Measurements from ENCODE around the gene ARFGEF3.
"Not testable (repeated sequence)": the region's sequence is repeated elsewhere in the genome, so short reads cannot be mapped to it uniquely, and the experiment has no call there.

ARFGEF3 gene

DNA sequence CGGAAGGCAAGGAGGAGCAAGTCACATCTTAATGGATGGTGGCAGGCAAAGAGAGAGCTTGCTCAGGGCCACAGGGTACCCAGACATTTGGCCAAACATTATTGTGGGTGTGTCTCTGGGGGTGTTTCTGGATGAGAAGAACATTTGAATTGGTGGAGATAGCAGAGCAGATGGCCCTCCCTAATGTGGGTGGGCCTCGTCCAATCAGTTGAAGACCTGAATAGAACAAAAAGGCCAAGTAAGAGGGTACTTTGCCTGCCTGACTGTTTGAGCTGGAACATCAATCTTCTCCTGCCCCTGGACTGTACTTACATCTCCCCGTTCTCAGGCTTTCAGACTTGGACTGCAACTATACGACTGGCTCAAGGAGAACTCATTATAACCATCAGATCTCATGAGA, 160.2 kb downstream of the ARFGEF3 start:
- DNase-seq: no peak

DNA sequence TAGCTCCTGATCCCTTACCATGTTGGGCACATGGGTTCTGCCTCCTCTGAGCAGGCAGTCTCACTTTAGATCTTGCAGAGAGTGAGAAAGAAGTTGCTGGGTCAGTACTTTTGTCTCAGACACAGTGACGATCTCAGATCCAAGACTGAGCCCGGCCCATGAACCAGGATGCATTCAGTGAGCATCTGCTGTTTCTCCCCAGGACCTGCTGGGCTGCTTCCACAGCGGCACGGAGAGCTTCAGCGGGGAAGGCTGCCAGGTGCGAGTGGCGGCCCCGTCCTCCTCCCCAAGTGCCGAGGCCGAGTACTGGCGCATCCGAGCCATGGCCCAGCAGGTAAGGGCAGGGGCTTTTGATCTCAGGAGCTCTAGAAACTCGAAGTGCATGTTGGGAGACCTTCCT, 162.1 kb downstream of the ARFGEF3 start:
- DNase-seq: no peak

DNA sequence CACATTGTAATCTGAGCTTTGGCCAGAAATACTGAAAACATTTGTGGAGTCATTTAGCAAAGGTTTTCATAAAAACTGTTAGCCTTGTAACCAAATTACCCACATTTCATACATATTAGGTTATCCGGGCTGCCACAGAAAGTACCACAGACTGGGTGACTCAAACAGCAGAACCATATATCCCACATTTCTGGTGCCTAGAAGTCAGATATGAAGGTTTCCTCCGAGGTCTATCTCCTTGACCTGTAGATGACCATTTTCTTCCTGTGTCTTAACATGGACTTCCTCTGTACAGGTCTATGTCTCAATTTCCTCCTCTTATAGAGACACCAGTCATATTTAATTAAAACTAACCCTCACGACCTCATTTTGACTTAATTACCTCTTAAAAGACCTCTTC, 166.5 kb downstream of the ARFGEF3 start:
- DNase-seq: peak; percentile 17

DNA sequence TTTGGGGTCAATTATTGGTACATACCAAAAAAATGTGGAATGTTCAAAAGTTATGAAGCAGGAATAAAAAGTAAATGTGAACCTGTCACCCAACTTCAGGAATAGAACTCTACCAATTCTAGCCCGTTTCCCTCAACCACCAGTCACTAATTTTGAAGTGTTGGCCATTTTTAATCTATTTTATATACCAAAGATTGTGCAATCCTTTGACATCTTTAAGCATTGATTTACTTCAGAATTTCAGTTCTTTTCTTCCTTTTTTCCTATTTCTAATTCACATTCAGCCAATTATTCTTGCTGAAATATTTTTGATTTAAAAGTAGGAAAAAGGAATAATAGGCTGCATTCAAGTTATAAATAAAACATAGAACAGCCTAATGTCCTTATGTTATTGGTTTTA, 169.0 kb downstream of the ARFGEF3 start:
- DNase-seq: no peak

DNA sequence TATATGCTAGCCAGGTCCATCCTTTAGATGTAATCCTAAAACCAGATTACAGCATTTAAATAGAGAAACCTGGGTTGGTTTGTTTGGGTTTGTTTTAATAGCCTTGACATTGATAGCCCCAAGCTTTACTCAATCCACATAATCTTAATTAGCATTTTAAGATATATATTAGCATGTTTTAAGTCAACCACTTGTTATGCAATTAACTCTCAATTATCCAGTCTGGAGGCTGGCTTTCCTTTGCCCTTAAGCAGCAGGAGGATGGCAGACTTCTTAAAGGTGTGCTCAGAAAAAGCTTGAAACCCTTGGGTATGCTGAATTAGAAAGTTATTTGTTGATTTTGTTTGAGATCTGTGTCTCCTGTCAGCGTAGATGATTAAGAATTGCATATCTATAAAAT, 169.7 kb downstream of the ARFGEF3 start:
- no peak for DNase-seq

DNA sequence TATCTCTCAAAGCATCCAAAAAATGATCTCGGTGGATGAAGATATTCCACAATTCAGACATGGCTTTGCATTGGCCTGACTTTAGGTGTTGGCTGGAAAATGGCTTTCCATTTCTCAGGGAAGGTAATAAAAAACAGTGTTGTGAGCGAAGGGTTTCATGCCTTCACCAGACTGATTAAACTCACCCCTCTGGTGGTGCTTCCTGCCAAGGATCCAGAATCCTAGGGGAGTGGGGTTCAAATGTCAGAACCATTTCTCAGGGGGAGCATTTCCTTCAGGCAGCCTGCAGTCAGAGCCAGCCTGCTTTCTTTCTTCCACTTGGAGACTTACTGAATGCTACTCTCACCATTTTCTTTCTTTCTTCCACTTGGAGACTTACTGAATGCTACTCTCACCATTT, 170.2 kb downstream of the ARFGEF3 start:
- DNase-seq: no peak

DNA sequence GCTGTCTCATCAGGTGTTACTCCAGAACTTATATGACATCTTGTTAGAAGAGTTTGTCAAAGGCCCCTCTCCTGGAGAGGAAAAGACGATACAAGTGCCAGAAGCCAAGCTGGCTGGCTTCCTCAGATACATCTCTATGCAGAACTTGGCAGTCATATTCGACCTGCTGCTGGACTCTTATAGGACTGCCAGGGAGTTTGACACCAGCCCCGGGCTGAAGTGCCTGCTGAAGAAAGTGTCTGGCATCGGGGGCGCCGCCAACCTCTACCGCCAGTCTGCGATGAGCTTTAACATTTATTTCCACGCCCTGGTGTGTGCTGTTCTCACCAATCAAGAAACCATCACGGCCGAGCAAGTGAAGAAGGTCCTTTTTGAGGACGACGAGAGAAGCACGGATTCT, 172.3 kb downstream of the ARFGEF3 start:
- DNase-seq: no peak

DNA sequence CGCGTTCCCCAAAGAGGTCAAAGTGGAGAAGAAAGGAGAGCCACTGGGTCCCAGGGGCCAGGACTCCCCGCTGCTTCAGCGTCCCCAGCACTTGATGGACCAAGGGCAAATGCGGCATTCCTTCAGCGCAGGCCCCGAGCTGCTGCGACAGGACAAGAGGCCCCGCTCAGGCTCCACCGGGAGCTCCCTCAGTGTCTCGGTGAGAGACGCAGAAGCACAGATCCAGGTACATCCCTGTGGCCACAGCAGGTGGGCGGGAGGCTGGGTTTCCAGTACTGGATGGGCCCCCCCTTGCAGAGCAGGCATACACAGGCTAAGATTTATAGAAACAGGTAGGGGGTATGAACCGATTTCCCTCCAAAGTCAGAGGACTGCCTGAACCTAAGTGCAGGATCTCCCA, 173.2 kb downstream of the ARFGEF3 start:
- no peak for DNase-seq

DNA sequence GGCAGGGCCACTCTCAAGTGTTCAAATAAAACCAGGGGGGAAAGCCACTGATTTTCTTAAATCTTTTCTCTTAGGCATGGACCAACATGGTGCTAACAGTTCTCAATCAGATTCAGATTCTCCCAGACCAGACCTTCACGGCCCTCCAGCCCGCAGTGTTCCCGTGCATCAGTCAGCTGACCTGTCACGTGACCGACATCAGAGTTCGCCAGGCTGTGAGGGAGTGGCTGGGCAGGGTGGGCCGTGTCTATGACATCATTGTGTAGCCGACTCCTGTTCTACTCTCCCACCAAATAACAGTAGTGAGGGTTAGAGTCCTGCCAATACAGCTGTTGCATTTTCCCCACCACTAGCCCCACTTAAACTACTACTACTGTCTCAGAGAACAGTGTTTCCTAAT, 174.5 kb downstream of the ARFGEF3 start:
- DNase-seq: no peak

DNA sequence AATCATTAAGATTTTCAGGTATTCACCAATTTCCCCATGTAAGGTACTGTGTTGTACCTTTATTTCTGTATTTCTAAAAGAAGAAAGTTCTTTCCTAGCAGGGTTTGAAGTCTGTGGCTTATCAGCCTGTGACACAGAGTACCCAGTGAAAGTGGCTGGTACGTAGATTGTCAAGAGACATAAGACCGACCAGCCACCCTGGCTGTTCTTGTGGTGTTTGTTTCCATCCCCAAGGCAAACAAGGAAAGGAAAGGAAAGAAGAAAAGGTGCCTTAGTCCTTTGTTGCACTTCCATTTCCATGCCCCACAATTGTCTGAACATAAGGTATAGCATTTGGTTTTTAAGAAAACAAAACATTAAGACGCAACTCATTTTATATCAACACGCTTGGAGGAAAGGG, 175.3 kb downstream of the ARFGEF3 start:
- DNase-seq: no peak

DNA sequence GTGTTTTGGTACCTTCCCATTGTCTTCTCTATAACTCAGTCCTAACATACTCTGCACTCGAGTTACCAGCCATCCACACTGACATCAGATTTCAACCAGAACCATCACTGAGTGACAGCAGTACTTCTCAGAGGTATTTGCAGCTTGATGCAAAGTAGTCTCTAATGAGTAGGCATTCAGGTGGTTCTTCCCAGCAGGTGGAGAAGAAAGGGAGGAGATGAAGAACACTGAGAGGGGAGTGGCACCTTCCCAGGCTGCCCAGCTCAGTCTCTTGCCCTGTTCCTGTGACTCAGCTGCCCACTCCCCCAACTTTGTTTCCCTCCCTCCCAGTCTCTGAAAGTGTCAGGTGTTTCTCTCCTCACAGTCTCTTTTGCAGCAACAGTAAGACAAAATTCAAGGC, 177.3 kb downstream of the ARFGEF3 start:
- DNase-seq: no peak

DNA sequence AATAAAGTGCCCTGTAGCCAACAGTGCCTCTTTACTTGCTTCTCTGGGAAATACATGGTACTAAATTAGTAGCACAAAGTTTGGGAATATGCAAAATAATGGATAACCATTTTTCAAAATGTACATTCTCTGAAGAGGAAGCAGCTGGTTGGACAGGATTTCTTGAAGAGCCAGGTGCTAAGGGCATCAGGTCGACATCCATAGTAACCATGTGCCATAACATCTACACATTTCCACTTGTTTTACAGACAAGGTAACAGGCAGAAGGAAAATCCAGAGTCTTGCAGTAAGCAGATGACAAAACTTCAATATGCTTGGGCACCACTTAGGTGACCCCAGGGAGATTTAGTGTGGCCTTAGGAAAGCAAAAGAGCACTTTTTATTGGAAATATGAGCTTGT, 179.4 kb downstream of the ARFGEF3 start:
- DNase-seq: no peak

DNA sequence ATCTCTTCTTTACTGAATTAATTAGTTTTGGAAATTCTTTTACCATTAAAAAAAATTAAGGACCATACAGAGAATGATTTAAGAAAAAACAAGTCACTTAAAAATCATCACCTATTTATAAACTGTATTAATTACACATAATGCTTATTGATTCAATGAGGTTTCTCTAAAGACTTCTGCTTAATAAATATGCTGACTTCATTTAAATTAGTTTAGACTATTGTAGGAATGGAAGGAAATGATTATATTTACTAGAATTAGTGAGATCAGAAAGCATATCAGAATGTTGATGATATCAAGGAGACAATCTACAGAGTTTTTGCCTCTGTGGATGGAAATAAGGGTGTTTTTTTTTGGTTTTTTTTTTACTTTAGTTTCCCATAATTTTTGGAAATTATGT, 181.4 kb downstream of the ARFGEF3 start:
- DNase-seq: no peak

DNA sequence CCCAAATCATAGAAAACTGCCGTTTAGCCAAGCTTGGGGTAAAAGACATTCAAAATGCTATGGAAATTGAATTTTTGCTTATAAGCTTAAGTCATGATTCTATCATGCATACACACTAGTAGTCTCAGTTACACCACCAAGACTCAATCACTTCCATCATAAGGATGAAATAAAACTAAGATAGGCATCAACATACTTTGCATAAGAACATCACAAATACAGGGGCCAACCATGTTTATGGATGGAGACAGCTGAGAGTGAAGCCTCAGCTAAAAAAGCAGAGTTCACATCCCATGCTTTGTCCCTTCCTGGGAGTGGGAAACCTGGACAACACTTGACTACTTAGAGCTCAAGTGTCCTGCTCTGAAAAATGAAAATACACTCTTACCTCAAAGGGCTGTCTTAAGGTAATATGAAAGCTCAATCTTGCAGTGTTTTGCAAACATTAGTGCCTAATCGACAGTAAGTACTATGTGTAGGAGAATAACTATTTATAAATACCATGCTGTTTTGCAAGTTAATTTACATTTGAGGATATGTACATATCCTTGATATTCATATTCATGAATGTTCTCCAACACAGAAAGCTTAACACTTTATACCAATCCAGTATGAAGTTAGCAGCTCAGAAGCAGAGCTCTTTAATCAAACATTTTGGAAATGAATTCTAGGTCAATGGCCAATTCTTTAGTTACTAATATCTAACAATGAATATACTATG, 184.0 kb downstream of the ARFGEF3 start:
- no peak for DNase-seq

DNA sequence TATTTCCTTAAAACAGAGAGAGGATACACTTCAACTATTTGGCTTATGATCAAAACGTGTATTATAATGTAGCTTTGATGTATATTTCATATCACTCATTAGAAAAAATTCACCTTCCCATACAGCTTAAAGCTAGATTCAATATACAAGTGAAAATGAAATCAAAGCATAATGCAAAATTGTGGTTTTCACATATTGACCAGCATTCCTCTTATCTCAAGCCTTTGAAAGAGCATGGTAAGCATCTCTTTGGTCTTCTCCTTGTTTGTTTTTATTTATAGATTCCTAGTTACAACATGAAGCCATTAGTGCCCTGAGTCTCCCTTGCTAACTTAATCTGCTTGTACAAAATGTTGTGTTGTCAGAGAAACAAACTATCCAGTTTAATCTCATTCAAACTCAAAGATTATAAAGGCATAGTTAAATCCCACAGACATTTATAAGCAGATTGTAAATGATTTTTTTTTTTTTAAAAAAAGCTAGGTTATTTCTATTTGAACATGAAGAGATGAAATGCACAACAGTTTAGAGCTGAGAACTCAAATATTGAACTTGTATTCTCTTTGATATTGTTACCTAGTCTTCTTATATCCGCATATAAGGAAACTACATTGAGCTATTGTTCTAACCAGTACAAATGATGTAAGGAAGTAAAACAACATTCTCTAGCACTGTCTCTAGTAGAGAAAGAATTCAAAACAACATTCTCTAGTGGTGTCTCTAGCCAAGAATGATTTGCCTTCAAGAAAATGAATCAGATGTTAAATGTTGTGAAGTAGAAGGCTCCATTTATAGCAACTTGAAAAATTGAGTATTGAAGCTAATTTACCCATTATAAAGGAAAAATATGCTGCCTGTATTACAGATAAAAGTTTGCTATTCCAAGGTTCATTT, 184.8 kb downstream of the ARFGEF3 start:
- DNase-seq: no peak

DNA sequence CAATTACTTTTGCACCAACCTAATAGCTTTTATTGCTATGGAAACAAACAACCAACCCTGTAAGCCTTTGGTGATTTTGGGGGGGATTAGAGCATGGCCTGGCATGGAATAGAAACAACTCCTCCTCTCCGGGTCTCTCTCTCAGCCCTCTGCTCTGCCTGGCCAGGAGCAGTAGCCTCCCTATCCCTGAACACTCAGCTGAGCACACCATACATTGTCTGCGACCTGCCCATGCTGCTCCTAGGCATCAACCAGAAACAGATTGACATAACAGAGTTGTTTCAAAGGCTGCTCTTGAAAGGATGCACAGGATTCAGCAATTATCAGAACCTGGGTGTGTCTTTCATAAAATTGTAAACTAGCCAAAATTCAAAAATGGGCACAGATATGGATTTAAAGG, 186.1 kb downstream of the ARFGEF3 start:
- no peak for DNase-seq

DNA sequence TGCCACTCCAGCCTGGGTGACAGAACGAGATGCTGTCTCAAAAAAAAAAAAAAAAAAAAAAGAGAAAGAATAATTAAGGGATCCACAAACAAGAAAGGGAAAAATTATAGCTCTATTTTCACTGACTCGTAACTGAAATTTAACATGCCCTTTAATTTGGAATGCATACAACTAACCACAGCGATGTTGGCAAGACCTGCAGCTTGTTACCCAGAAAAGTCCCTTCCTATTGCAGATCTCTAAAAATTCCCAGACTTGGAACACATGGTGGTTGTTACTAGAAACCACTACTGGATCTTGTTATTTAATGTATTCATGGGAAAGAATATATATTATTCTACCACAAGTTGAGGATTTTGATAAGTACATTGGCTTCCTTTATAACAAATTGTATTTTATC, 188.2 kb downstream of the ARFGEF3 start:
- no peak for DNase-seq

DNA sequence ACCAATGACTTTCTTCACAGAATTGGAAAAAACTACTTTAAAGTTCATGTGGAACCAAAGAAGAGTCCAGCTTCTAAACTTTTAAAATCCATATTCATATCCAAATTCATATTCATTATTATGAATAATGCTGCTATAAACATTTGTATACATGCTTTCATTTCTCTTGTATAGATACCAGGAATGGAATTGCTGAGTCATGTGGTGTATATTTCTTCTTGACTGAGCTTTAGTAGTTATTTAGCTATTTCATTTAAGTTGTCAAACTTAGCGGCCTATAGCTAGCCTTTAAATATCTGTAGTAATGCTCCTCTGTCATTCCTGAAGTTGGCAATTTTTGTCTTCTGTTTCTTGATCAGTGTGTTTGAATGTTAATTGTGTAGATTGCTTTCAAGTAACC, 196.2 kb downstream of the ARFGEF3 start:
- DNase-seq: no peak

DNA sequence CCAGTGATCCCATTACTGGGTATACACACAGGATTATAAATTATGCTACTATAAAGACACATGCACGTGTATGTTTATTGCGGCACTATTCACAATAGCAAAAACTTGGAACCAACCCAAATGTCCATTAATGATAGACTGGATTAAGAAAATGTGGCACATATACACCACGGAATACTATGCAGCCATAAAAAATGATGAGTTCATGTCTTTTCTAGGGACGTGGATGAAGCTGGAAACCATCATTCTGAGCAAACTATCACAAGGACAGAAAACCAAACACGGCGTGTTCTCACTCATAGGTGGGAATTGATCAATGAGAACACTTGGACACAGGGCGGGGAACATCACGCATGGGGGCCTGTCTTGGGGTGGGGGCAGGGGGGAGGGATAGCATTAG, 206.9 kb downstream of the ARFGEF3 start:
- not testable (repeated sequence) for DNase-seq

DNA sequence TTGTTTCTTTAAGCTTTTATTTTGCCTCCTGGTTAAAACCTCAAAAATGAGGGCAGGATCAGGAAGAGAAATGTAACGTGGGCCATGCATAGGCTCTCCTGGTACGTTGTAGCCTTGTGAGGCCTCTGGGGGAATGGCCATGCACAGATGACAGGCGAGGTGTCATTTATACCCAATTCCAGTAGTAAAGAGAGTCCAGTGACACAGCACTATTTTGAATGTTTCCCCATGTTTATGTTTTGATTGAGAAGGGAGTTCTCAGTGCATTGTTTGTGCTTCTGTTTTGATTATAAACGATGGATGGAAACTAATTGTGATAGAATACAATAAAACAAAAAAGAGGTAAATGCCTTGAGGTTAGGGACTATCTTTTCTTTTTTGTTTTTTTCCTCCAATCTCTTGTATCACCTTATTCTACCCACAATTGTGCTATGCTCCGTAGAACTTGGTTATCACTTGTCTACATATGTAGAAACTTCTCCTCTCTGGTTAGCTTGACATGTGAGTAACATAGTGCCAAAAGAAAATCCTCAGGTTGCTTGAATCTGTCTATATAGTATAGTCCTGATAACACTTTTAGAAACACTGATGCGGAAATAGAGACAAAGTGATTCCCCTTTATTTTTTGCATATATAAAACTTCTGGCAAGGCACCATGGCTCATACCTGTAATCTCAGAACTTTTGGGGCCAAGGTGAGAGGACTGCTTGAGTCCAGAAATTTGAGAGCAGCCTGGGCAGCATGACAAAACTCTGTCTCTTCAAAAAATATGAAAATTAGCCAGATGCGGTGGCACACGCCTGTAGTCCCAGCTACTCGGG, 209.1 kb downstream of the ARFGEF3 start:
- DNase-seq: no peak

DNA sequence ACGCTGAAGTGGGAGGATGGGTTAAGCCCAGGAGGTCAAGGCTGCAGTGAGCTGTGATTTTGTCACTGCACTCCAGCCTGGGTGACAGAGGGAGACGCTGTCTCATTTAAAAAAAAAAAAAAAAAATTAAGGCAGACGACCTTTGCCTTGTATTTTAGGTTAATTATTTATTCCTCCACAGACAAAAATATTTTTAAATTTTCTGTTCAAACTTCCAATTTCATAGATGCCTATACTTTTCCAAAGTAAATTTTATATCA, 209.6 kb downstream of the ARFGEF3 start:
- no peak for DNase-seq

DNA sequence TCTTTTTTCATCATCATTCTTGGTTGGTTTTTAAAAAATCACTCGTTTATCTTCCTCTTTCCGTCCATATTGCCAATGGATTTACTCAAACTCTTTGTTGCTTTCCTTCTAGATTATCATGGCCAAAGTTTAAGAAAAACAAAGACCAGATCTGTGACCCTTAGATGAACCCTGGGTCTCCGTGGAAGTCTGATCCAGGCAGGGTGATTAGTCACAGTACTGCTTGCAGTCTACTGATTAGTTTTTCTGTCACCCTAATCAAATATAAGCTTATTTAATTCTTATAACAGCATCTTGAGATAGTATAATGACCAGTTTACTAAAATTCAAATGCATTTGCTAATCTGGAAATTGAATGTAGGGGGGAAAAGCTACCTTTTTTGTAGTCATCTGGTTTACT, 210.0 kb downstream of the ARFGEF3 start:
- DNase-seq: no peak

DNA sequence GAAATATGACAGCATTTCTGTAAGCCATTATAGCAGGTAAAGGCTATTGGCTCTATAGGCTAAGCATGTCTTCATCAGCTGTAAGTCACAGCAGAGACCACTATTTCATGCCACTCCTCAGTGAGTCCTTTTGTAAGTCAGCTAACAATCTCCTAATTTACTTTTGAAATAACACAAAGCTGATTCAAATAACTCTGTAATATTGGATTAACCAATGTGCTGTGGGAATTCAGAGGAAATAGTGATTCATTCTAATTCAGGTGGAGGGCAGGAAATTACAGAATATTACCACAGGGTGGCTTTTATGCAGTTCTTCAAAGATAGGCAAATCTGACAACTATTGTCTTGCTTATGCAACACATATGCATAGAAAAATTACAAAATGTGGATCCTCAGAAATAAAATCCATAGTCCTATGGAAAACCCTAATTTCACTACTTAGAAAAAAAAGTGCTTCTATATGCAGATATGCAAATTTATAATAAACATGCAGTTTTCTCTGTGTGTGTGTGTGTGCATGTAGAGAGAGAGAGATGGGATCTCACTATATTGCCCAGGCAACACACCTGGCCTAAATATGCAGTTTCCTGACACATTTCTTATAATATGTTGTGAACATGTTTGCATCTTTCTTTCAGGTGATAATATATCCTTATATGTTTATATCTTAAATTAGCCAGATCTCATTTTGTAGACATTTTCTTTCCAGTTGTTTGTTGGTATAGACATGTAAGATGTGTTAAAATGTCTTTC, 211.1 kb downstream of the ARFGEF3 start:
- DNase-seq: peak; percentile 16
